Measurements from ENCODE around the gene INO80C.
"Not testable (repeated sequence)": the region's sequence is repeated elsewhere in the genome, so short reads cannot be mapped to it uniquely, and the experiment has no call there.

Gene INO80C

DNA sequence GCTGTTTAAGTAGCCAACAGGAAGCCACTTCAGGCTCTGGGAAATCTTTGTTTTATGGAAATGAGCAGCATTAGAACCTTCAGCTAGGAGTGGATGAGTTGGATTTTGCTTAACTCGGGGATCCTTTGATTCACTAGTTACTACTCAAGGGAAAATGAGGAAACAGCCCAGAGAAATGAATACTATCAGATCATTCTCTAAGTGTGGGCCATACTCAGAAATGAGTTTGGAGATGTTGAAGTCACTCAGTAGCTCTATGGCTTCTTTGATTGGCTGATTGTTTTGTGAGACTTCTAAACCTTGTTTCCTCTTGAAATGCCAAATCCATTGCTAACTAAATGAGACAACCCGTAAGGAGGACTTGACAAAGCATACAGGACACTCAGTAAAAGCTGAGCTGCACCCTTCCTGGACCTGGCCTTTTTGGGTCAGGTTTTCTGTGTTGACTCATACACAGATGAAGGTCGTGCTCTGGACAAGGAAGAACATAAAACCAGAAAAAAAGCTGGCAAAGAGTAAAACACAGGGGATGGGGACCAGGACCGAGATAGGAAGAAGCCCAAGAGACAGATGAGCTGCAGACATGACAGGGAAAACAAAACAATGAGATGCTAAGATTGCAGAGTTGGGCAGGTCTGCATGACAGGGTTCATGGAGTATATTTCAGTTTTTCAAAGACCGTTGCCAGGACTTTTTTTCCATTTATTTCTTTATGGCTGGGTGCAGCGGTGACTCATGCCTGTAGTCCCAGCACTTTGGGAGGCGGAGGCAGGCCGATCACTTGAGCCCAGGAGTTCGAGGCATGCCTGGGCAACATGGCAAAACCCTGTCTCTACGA lies 41.6 kb downstream of the INO80C start:
- H3K4me3 ChIP-seq (ENCODE audit: low read depth, low read length), result no peak overlapping the region
- H3K27ac ChIP-seq, result peak overlapping the region; percentile 45
- TF ChIP-seq, protein P1, sequence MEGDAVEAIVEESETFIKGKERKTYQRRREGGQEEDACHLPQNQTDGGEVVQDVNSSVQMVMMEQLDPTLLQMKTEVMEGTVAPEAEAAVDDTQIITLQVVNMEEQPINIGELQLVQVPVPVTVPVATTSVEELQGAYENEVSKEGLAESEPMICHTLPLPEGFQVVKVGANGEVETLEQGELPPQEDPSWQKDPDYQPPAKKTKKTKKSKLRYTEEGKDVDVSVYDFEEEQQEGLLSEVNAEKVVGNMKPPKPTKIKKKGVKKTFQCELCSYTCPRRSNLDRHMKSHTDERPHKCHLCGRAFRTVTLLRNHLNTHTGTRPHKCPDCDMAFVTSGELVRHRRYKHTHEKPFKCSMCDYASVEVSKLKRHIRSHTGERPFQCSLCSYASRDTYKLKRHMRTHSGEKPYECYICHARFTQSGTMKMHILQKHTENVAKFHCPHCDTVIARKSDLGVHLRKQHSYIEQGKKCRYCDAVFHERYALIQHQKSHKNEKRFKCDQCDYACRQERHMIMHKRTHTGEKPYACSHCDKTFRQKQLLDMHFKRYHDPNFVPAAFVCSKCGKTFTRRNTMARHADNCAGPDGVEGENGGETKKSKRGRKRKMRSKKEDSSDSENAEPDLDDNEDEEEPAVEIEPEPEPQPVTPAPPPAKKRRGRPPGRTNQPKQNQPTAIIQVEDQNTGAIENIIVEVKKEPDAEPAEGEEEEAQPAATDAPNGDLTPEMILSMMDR (IDR thresholded peaks at IDR 0.05; ENCODE audit: low read depth, low read length, missing control alignments), result no peak
- in situ Hi-C loops (cut with HindIII; ENCODE audit: low pct_ligation_motif_present, low sequenced_read_pairs), result no loop called here
- H3K36me3 ChIP-seq (replicated peaks), result no peaks in the 10 kb centered on the region
- H3K27me3 ChIP-seq (replicated peaks), result no peaks in the 10 kb centered on the region
- DNase-seq, result peak; percentile 73

DNA sequence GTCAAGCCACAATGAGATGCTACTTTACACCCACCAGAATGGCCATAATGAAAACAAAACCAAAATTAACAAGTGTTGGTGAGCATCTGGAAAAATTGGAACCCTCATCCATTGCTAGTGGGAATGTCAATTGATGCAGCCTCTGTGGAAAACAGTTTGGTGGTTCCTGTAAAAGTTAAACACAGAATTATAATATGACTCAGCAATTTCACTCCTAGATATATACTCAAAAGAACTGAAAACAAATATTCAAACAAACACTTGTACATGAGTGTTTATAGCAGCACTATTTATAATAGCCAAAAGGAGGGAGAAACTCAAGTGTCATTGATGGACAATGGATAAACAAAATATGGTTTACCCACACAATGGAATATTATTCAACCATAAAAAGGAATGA lies 43.0 kb downstream of the INO80C start:
- in situ Hi-C loops (cut with HindIII; ENCODE audit: low pct_ligation_motif_present, low sequenced_read_pairs), result no loop called here
- no peak overlapping the region for H3K27ac ChIP-seq

DNA sequence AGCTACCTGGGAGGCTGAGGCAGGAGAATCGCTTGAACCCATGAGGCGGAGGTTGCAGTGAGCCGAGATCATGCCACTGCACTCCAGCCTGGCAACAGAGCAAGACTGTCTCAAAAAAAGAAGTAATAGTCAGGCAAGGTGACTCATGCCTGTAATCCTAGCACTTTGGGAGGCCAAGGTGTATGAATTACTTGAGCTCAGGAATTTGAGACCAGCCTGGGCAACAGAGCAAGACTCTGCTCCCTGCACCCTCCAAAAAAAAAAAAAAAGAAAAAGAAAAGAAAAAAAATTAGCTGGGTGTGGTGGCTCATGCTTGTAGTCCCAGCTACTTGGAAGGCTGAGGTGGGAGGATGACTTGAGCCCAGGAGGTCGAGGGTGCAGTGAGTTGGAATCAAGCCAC lies 44.7 kb downstream of the INO80C start:
- DNase-seq; H3K4me3 ChIP-seq (ENCODE audit: low read depth, low read length); H3K36me3 ChIP-seq (replicated peaks); in situ Hi-C loops (cut with HindIII; ENCODE audit: low pct_ligation_motif_present, low sequenced_read_pairs); H3K27me3 ChIP-seq (replicated peaks); H3K27ac ChIP-seq: not testable (repeated sequence)

More for the DNA sequence above, 43.0 kb downstream of the INO80C start:
- TF ChIP-seq, protein P1 (IDR thresholded peaks at IDR 0.05; ENCODE audit: low read depth, low read length, missing control alignments), result no peak
- Histone ChIP-seq H3K4me3 (ENCODE audit: low read depth, low read length) (no peak overlapping the region), H3K36me3 (replicated peaks) (no peaks in the 10 kb centered on the region), H3K27me3 (replicated peaks) (no peaks in the 10 kb centered on the region)
- DNase-seq, result no peak

DNA sequence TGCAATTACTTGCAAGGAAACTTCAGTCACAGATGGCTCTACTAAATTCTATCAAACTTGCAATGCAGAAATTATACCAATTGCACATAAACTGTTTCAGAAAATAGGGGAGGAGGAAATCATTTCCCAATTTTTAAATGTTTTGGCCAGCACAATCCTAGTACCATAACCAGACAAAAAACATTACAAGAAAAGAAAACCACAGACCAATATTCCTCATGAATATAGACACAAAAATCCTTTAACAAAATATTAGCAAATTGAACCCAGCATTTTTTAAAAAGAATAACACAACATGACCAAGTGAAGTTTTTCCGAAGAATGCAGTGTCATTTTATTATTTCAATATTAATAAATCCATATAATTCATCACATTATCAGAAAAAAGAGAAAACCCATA lies 45.8 kb downstream of the INO80C start:
- TF ChIP-seq, protein P1 (IDR thresholded peaks at IDR 0.05; ENCODE audit: low read depth, low read length, missing control alignments), result no peak
- Histone ChIP-seq H3K36me3 (replicated peaks) (no peaks in the 10 kb centered on the region), H3K27me3 (replicated peaks) (no peaks in the 10 kb centered on the region), H3K27ac (no peak overlapping the region), H3K4me3 (ENCODE audit: low read depth, low read length) (no peak overlapping the region)
- no peak for DNase-seq
- in situ Hi-C loops (cut with HindIII; ENCODE audit: low pct_ligation_motif_present, low sequenced_read_pairs), result no loop called here

DNA sequence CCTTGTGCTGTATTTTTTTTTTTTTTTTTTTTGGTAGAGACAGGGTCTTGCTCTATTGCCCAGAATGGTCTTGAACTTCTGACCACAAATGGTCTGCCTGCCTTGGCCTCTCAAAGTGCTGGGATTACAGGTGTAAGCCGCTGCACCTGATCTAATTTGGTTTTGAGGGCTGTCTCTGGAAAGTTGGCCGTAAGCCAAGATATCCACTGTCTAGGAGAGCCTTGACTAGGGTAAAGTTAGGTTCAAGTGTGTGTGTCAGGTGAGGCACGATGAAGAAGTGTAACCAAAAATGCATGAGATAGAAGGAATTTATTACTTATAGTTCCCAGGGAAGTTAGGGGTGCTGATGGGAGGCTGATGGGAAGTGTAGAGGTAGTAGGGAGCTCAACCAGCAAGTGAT lies 46.7 kb downstream of the INO80C start:
- H3K27ac ChIP-seq, result no peak overlapping the region
- in situ Hi-C loops (cut with HindIII; ENCODE audit: low pct_ligation_motif_present, low sequenced_read_pairs), result no loop called here

DNA sequence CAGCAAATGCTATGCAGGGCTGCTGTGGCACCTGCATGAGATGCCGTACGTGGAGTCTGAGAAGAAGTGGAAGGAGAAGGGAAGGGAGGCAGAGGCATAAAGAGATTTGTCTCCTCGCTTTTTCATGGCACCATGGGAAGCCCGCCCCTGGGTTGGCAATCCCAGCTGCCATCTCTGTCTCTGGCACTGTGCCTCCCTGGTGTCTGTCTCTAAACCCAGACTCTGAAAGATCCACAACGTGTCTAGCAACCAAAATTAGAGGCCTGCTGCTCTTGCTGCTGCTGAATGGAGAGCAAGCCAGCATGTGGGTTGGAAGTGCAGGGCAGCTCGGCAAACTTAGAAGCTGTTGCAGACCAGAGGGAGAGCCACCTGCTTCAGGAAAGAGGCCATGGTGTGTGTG lies 53.1 kb downstream of the INO80C start:
- in situ Hi-C loops (cut with HindIII; ENCODE audit: low pct_ligation_motif_present, low sequenced_read_pairs), result no loop called here
- TF ChIP-seq, protein P1 (IDR thresholded peaks at IDR 0.05; ENCODE audit: low read depth, low read length, missing control alignments), result no peak
- no peaks in the 10 kb centered on the region for H3K36me3 ChIP-seq (replicated peaks)

More for the DNA sequence above, 46.7 kb downstream of the INO80C start:
- H3K27me3 ChIP-seq (replicated peaks), result no peaks in the 10 kb centered on the region
- H3K4me3 ChIP-seq (ENCODE audit: low read depth, low read length), result no peak overlapping the region
- H3K36me3 ChIP-seq (replicated peaks), result no peaks in the 10 kb centered on the region
- TF ChIP-seq, protein P1 (IDR thresholded peaks at IDR 0.05; ENCODE audit: low read depth, low read length, missing control alignments), result no peak
- DNase-seq, result no peak

More for the DNA sequence above, 53.1 kb downstream of the INO80C start:
- Histone ChIP-seq H3K27me3 (replicated peaks) (no peaks in the 10 kb centered on the region), H3K27ac (no peak overlapping the region), H3K4me3 (ENCODE audit: low read depth, low read length) (no peak overlapping the region)
- no peak for DNase-seq
